ENCODE results near the gene RAPGEF6.
"Not testable (repeated sequence)": the region's sequence is repeated elsewhere in the genome, so short reads cannot be mapped to it uniquely, and the experiment has no call there.

Gene RAPGEF6

GRCh38 chr5:131634996-131635683 lies at the start of gene RAPGEF6:
Gene RAPGEF6, minus strand, starts transcription at chr5:131635229. Its CDS starts 199 bp downstream, at chr5:131635030.
- H3K4me3 ChIP-seq, result peak within 1 kb of the TSS; percentile 67 to 94 (median 80)
- H3K27ac ChIP-seq, result peak within 1 kb of the TSS; percentile 86 to 100 (median 98)

- peak overlapping the region in 1 of 21 experiments; percentile 17 for H3K27ac ChIP-seq
Measured at GRCh38 chr5:131684595-131684994, 49.6 kb upstream of the RAPGEF6 start.

GRCh38 chr5:131684051-131684450 lies 49.0 kb upstream of the RAPGEF6 start:
- H3K27ac ChIP-seq, result no peak overlapping the region
- H3K4me3 ChIP-seq, result no peak overlapping the region

More at GRCh38 chr5:131684595-131684994, 49.6 kb upstream of the RAPGEF6 start:
- H3K4me3 ChIP-seq, result no peak overlapping the region

GRCh38 chr5:131682826-131683225 lies 47.8 kb upstream of the RAPGEF6 start:
- Histone ChIP-seq H3K27ac (no peak overlapping the region), H3K4me3 (no peak overlapping the region)

- H3K4me3 ChIP-seq, result no peak overlapping the region
- H3K27ac ChIP-seq, result no peak overlapping the region
Measured at GRCh38 chr5:131682175-131682574, 47.1 kb upstream of the RAPGEF6 start.

GRCh38 chr5:131679911-131680310 lies 44.9 kb upstream of the RAPGEF6 start:
- peak overlapping the region in 2 of 21 experiments; percentile 2 to 69 for H3K27ac ChIP-seq

GRCh38 chr5:131678273-131678672 lies 43.2 kb upstream of the RAPGEF6 start:
- H3K4me3 ChIP-seq, H3K27ac ChIP-seq: not testable (repeated sequence)

More at GRCh38 chr5:131679911-131680310, 44.9 kb upstream of the RAPGEF6 start:
- H3K4me3 ChIP-seq, result no peak overlapping the region

- H3K27ac ChIP-seq, result no peak overlapping the region
- no peak overlapping the region for H3K4me3 ChIP-seq
Measured at GRCh38 chr5:131677115-131677514, 42.1 kb upstream of the RAPGEF6 start.

GRCh38 chr5:131672776-131673175 lies 37.7 kb upstream of the RAPGEF6 start:
- no peak overlapping the region for H3K4me3 ChIP-seq

GRCh38 chr5:131671994-131672655 lies 37.1 kb upstream of the RAPGEF6 start:
- Histone ChIP-seq H3K4me3 (no peak overlapping the region), H3K27ac (peak overlapping the region in 16 of 21 experiments; percentile 4 to 70 (median 50))

More at GRCh38 chr5:131672776-131673175, 37.7 kb upstream of the RAPGEF6 start:
- H3K27ac ChIP-seq, result peak overlapping the region in 16 of 21 experiments; percentile 8 to 70 (median 50)

GRCh38 chr5:131671409-131671808 lies 36.4 kb upstream of the RAPGEF6 start:
- H3K27ac ChIP-seq, result peak overlapping the region in 8 of 21 experiments; percentile 4 to 70 (median 54)

GRCh38 chr5:131664929-131665328 lies 29.9 kb upstream of the RAPGEF6 start:
- H3K27ac ChIP-seq, result no peak overlapping the region
- no peak overlapping the region for H3K4me3 ChIP-seq

More at GRCh38 chr5:131671409-131671808, 36.4 kb upstream of the RAPGEF6 start:
- no peak overlapping the region for H3K4me3 ChIP-seq

- Histone ChIP-seq H3K4me3 (no peak overlapping the region), H3K27ac (no peak overlapping the region)
Measured at GRCh38 chr5:131661933-131662332, 26.9 kb upstream of the RAPGEF6 start.

- no peak overlapping the region for H3K27ac ChIP-seq
- H3K4me3 ChIP-seq, result no peak overlapping the region
Measured at GRCh38 chr5:131659841-131660240, 24.8 kb upstream of the RAPGEF6 start.

- Histone ChIP-seq H3K4me3 (no peak overlapping the region), H3K27ac (no peak overlapping the region)
Measured at GRCh38 chr5:131659290-131659689, 24.3 kb upstream of the RAPGEF6 start.

- Histone ChIP-seq H3K27ac (no peak overlapping the region), H3K4me3 (no peak overlapping the region)
Measured at GRCh38 chr5:131654776-131655175, 19.7 kb upstream of the RAPGEF6 start.

- H3K27ac ChIP-seq, result no peak overlapping the region
- no peak overlapping the region for H3K4me3 ChIP-seq
Measured at GRCh38 chr5:131654309-131654708, 19.3 kb upstream of the RAPGEF6 start.

- no peak overlapping the region for H3K4me3 ChIP-seq
- H3K27ac ChIP-seq, result no peak overlapping the region
Measured at GRCh38 chr5:131649161-131649560, 14.1 kb upstream of the RAPGEF6 start.

- Histone ChIP-seq H3K4me3 (no peak overlapping the region), H3K27ac (peak overlapping the region in 1 of 21 experiments; percentile 33)
Measured at GRCh38 chr5:131647048-131647769, 12.2 kb upstream of the RAPGEF6 start.

GRCh38 chr5:131644822-131645221 lies 9.8 kb upstream of the RAPGEF6 start:
- H3K27ac ChIP-seq, result no peak overlapping the region
- no peak overlapping the region for H3K4me3 ChIP-seq
